Smooth muscle cell of trachea (primary cell): ENCODE results near the gene MYPN. TPM values are rescaled to one million over a fixed set of nuclear protein-coding genes. Genes with fewer than 3 reads are reported as not detected.

ENCODE experiments used
- total RNA-seq: library from RNA; depleted of rRNA; stranded (reverse); fragments of >200 nt; gene quantifications from 2 replicates; pipeline ENCODE4 v1.2.1, GENCODE V29; 2014

The MYPN gene, protein sequence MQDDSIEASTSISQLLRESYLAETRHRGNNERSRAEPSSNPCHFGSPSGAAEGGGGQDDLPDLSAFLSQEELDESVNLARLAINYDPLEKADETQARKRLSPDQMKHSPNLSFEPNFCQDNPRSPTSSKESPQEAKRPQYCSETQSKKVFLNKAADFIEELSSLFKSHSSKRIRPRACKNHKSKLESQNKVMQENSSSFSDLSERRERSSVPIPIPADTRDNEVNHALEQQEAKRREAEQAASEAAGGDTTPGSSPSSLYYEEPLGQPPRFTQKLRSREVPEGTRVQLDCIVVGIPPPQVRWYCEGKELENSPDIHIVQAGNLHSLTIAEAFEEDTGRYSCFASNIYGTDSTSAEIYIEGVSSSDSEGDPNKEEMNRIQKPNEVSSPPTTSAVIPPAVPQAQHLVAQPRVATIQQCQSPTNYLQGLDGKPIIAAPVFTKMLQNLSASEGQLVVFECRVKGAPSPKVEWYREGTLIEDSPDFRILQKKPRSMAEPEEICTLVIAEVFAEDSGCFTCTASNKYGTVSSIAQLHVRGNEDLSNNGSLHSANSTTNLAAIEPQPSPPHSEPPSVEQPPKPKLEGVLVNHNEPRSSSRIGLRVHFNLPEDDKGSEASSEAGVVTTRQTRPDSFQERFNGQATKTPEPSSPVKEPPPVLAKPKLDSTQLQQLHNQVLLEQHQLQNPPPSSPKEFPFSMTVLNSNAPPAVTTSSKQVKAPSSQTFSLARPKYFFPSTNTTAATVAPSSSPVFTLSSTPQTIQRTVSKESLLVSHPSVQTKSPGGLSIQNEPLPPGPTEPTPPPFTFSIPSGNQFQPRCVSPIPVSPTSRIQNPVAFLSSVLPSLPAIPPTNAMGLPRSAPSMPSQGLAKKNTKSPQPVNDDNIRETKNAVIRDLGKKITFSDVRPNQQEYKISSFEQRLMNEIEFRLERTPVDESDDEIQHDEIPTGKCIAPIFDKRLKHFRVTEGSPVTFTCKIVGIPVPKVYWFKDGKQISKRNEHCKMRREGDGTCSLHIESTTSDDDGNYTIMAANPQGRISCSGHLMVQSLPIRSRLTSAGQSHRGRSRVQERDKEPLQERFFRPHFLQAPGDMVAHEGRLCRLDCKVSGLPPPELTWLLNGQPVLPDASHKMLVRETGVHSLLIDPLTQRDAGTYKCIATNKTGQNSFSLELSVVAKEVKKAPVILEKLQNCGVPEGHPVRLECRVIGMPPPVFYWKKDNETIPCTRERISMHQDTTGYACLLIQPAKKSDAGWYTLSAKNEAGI (N-terminal part only)
- 0.15 and 0.33 TPM in 2 replicates for total RNA-seq

DNA sequence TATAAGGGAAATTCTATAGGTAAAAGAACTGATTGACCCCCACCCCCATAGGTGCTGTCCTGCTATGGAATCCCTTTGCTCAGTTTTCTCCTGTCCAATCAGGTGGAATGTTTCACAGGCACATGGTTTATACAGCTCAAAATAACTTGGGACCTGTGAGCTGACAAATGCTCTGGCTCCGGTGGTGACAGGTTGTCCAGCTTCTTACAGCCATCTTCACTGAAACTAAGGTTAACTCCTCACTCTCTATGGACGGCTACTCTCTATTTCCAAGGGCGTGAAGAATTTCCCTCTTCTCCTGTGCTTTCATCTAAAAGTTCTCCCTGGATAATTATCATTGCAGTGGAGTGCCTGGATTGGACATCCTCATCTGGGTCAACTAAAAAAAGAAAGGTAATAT lies at the start of gene MYPN:
Gene MYPN (plus strand): TSS at position 158 of the 400 bp plus-strand sequence. CDS start 11,951 bp downstream, outside the sequence.

DNA sequence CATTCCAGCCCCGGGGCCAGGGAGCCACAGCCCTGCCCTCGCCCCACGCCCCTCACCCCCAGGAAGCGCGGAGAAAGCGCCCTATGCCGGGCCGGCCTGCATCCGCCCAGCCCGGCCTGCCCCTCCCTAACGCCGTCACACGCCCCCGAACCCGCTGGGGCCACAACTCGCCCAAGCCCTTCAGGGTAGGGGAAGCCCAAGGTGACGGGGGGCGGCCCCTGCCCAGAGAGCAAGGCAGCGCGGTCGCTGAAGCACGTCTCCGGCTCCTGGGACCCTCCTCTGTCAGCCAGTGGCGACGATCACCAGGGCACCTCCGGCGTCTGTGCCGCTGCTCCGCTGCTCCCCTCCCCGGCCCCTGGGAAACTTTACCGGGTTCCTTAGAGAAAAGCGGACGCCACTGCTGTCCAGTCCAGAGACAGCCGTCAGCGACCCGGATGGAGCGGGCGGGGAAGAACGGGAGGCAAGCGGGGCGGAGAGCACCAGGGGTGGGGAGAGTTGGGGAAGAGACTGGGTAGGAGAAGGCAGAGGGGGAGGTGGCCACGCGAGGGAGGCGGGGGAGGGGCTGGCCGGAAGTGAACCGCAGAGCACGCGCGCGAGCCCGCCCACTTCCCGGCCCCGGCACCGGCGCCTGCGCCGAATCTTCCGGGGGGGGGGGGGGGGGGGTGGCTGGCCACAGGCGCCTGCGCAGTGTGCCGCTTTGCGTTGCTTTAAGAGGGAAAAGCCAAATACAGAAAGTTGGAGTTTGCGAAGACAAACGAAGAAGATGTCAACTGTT lies 34.3 kb upstream of the MYPN start, which contains the start of gene HERC4:
Gene HERC4 (minus strand): TSS at position 509 of the 775 bp plus-strand sequence. CDS start 2,175 bp downstream, outside the sequence.

DNA sequence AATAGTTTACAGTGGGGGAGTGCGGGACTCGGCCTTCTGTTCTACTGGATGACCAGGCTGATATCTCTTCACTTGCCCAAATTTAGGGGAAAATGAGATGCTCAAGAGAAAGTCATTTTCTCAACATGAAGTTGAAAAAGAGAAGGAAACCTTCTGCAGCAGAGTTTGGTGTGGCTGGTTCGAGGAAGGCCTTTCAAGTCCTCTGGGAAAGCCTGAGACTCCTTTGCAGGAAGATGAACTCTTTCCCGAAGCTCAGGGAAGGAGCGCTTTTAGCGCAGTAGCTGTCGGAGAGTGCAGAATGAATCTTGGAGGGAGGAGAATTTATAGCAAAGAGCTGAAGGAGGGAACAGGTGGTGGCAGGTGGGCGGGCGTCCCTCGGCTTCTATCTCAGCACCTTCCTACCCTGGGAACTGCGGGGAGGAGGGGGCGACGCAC lies 122.5 kb downstream of the MYPN start, which contains the start of gene ATOH7:
Gene ATOH7 (minus strand): TSS at position 297 of the 435 bp plus-strand sequence. CDS start 436 bp downstream, outside the sequence.

Other genes with a start within 250 kb of the MYPN start
- gene SIRT1, start 224.8 kb upstream of the MYPN start, total RNA-seq = 12.6 and 15.0 TPM in 2 replicates
- gene HERC4, start 34.2 kb upstream of the MYPN start, total RNA-seq = 74.6 and 119 TPM in 2 replicates
- 0.17 TPM in 1 of 2 replicates, not detected in the other for gene ATOH7, start 122.6 kb downstream of the MYPN start, total RNA-seq
- 19.0 and 33.7 TPM in 2 replicates for gene HNRNPH3, start 222.6 kb downstream of the MYPN start, total RNA-seq
- 5.5 and 5.6 TPM in 2 replicates for gene PBLD, start 223.4 kb downstream of the MYPN start, total RNA-seq